HG03342 (cell line): Measurements from ENCODE around the gene WDFY3.

Source experiments
- ATAC-seq: cut with Tn5 transposase; IDR thresholded peaks from one replicate; pipeline ENCODE4 v1.9.1; 2021; ENCODE audit warnings: mild to moderate bottlenecking, moderate library complexity; ENCODE audit not compliant: unreplicated experiment

The WDFY3 gene

DNA sequence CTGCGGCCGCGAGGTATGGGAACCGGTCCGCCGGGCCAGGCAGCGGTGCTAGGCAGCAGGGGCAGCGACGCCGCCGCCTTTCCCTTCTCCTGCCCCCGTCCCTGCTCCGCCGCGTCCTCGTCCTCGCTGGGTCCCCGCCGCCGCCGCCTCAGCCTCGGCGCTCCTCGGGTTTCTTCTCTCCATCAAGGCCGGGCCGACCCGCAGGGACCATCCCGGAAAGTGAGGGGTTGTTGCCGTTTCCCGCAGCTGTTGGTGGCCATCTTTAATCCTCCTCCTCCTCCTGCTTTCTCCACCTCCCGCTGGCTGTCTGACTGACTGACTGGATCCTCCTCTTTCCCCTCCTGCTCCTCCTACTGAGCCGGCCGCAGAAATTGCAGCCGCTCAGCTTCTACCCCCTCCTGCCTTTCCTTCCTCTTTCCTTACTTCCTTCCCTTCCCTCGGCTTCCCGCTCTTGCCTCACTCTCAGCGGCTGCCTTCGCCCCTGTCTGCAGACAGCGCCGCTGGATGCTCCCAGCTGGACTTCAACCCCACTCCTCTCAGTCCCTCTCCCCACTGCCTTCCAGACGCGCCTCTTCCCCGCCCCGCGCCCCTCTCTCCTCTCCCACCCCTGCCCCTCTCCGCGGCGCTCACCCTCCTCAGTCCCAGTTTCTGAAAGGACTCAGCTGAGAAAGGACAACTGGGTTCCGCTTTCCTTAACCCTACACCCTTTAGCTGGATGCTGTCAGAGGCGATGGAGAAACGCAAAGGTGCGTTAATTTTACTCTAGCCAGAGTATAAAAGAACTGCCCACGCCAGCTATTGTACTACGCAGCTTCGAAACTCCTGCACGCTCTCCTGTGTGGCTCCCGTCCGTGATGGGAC is at the start of gene WDFY3:
TSS of gene WDFY3 (minus strand) at position 309 of the 861 bp plus-strand sequence. CDS start 106,099 bp downstream, outside the sequence.
- ATAC-seq = no peak

- ATAC-seq = no peak
Observed at GRCh38 chr4:85005865-85006377, 39.4 kb upstream of the WDFY3 start.

DNA sequence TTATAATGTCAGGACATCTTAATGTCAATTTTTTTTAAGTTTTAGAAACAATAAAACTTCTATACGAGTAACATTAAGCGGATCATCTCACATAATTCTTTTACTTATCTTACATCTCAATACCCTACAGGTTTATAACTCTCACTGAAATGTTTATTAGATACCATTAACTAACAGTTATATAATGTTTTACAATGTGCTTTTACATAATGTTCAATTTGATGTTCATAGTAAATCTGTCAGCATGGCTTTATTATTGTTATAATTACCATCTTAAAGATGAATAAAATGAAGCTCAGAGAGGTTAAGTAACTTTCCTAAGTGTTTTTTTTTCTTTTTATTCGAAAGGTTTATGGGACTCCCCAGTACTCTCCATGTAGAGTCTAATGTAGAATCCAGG is 33.9 kb upstream of the WDFY3 start:
- ATAC-seq = no peak

DNA sequence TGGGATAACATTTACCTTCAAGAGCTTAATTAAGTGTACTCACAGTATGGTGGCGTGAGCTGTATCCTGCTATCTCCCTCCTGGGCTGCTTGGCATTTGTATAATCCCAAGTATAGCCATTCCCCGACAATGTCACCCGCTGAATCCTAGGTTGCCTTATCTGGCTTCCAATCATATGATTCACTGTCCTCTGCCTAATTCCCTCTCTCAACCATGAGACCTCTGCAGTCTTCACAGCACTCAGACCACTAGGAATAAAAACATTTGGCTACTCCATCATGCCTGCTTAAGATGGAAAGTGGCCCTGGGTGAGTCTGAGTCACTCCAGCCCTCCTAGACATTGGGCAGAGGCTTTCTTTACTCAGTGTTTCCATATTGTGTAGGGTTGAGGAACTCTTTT is 28.9 kb upstream of the WDFY3 start:
- ATAC-seq = no peak

DNA sequence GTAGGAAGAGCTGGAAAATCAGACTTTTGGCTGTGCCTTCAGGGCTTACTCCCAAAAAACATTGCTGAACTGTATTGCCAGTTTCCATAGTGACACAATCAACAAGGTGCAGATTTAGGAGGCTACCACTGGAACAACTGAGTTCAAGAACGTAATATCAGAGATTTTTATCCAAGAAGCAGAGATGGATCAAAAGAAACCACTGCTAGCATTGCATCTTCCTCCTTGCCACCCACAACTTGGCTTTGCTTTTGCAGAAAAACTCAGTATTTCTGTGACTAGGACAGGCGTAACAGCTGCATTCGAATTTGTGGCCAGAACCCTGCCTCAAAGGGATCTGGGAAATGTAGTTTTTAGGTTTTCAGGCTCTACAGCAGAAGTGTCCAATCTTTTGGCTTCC is 27.8 kb upstream of the WDFY3 start:
- ATAC-seq = no peak

DNA sequence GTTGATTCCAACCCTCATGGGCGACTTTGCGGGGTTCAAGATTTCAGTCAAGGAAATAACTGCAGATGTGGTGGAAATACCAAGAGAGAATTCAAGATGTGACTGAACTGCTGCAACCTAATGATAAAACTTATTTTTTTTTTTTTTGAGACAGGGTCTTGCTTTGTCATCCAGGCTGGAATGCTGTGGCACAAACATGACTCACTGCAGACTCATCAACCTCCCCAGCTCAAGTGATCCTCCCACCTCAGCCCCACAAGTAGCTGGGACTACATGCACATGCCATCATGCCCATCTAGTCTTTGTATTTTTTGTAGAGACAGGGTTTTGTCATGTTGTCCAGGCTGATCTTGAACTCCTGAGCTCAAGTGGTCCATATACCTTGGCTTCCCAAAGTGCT is 19.5 kb upstream of the WDFY3 start:
- no peak for ATAC-seq

GRCh38 chr4:84977396-84977795 is 10.9 kb upstream of the WDFY3 start:
- no peak for ATAC-seq

GRCh38 chr4:84973856-84974255 is 7.4 kb upstream of the WDFY3 start:
- ATAC-seq = no peak

- no peak for ATAC-seq
Observed at GRCh38 chr4:84971319-84971932, 4.9 kb upstream of the WDFY3 start.

GRCh38 chr4:84968925-84969324 is 2.4 kb upstream of the WDFY3 start:
- no peak for ATAC-seq

DNA sequence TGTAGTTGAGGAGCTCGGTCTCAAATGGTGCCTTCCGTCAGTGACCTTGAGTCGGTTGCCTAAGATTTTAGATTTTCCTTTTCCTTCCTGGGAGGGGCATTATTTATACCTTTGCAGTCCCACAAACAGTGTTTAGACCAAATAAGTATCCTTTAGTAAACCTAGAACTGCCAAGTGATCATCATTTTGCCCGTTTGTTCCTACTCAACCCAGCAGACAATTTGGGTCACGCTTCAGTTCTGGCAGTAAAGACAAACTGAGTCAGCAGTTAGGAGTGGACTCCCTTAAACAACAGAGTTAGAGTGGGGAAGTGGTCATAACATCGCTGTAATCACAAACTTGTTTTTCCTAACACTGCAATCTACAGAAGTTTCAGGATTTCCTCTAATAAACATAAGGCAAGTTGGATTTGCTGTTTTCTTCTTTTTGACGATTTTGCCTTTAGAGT is 777 bp upstream of the WDFY3 start:
- ATAC-seq = no peak

DNA sequence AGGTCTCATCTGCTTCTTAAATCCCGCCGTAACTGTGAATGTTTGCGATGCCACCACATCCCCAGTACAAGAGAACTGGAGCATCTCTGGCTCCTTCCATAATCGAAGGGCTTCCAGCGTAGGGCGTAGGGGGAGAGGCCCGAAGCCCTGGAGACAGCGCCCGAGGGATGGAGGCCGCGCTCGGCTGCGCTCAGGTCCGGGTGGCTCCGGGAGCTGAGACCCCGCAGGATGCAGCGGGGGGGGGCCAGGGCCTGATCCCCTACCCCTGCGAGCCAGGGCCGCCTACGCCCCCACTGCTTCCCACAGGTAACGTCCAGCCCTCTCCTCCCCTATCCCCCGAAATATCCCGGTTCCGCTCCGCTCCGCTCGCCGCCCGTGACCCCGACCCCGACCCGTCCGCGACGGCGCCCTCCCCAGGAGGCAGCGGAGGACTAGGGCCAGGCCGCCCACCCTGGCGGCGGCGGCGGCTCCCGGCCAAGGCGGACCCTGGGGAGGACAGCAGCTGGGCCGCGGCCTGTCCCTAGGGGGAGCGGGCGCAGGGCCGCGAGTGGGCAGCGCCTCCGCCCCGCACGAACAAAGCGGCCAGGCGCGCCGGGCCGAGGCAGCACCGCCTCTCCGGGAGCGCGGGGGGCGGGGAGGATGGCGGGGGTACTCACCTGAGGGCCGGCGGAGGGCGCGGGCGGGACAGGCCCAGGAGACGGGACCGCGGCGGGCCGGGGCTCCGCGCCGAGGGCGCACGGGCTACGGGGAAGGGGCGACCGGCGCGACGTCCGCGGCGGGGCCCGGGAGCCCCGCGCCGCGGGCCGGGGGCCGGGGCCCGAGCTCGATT is 723 bp downstream of the WDFY3 start:
- ATAC-seq = no peak

DNA sequence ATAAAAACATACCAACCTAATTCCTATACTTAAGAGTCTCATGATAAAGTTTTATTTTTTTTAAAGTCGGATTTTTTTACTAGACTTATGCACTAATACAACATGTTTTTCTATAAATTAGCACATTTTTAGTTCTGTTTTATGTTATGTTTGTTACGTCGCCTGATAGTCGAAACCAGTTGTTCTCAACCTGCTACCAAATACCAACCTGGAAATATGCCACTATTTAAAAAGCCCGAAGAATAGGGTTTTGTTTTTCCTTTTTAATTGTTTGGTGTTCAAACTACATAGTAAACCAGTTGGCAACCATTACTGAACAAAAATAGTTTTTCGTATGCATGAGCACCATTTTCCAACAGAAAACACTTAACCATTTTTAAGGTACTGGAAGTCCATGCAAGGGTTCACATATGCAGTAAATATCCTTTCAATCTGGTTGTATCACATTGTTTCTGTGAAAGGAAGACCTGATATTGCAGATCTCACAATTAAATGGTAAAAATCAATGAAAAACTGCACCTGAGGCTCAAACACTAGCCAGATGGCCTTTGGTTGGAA is 1.4 kb downstream of the WDFY3 start:
- no peak for ATAC-seq

- no peak for ATAC-seq
Observed at GRCh38 chr4:84962102-84962501, 4.4 kb downstream of the WDFY3 start.

- ATAC-seq = no peak
Observed at GRCh38 chr4:84958434-84958833, 8.1 kb downstream of the WDFY3 start.

GRCh38 chr4:84957514-84958420 is 8.7 kb downstream of the WDFY3 start:
- ATAC-seq = no peak

DNA sequence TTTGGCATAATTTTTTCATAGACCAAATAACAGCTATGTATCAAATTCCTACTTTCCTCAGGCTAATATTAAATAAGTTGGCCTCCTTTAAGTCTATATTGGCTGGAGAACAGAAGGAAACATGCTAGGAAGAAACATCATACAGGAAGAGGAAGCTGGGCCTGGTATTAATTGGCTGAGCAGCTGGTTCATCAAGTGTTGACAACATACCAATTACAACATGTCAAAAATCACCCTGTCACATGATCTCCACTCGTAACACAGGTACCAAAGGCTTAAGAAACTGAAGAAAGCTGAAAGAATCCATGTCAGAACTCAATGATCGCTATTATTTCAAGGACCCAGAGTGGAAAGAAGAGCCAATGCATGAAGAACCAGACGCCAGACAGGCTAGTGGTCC is 10.5 kb downstream of the WDFY3 start:
- ATAC-seq = no peak

GRCh38 chr4:84954982-84955567 is 11.4 kb downstream of the WDFY3 start:
- no peak for ATAC-seq

DNA sequence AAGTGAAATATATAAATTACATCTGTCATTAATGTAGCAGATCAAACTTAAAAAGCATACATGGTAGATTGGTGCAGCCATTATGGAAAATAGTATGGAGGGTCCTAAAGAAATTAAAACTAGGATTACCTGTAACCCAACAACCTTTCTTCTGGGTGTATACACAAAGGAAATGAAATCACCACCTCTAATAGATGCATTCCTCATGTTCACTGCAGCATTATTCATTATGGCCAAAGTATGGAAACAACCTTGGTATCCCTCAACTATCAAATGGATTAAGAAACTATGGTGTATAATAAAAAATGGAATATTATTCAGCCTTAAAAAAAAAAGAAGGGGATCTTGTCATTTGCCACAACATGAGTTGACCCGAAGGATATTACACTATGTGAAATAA is 13.7 kb downstream of the WDFY3 start:
- ATAC-seq = no peak

GRCh38 chr4:84952004-84952403 is 14.5 kb downstream of the WDFY3 start:
- no peak for ATAC-seq
